AG04450 (cell line): Measurements from ENCODE around the gene PCYT2. TPM values are rescaled to one million over a fixed set of nuclear protein-coding genes. Genes with fewer than 3 reads are reported as not detected.

ENCODE experiments used
- CTCF ChIA-PET: fragments of 300-600, 350-600 bp; formaldehyde crosslinking; extraction: SDS; loops from one replicate; lab custom pipeline; 2022; ENCODE audit warnings: antibody characterized with exemption, inconsistent platforms; lab: Charles Lee
- POLR2A ChIA-PET: fragments of 350-600 bp; formaldehyde crosslinking; extraction: SDS; loops from one replicate; lab custom pipeline; 2021; ENCODE audit warnings: antibody characterized with exemption, inconsistent platforms; lab: Yijun Ruan, JAX
- DNase-seq: peaks from one replicate; pipeline ENCODE4 v3.0.0-alpha.2; 2011; ENCODE audit warnings: low read depth, low spot score
- H3K27ac ChIP-seq: one replicate; pipeline ENCODE4 v1.5.1; 2012; ENCODE audit warnings: low read depth, low read length, control low read depth
- H3K27me3 ChIP-seq: one replicate; pipeline ENCODE4 v1.6.0; 2012; ENCODE audit warnings: low read length; ENCODE audit not compliant: control insufficient read depth, insufficient read depth
- H3K4me3 ChIP-seq: 2 replicates; pipeline ENCODE4 v1.5.1; 2011; ENCODE audit warnings: mild to moderate bottlenecking, low read depth, low read length, control low read depth
- H3K9me3 ChIP-seq: 2 replicates; pipeline ENCODE4 v1.5.1; 2012; ENCODE audit warnings: low read length; ENCODE audit not compliant: control insufficient read depth, insufficient read depth
- CTCF ChIP-seq: IDR thresholded peaks from 2 replicates; pipeline ENCODE4 v1.5.1; 2011; ENCODE audit warnings: low read depth, low read length, control low read depth, inconsistent platforms
- polyA plus RNA-seq: library from polyadenylated mRNA; depleted of rRNA; stranded (reverse); fragments of >200 nt; gene quantifications from 2 replicates; pipeline ENCODE4 v1.2.3, GENCODE V29; 2011

Gene PCYT2
- polyA plus RNA-seq, 1 experiment: 25.2 TPM

GRCh38 chr17:81957691-81958432 lies 46.7 kb upstream of the PCYT2 start:
- no peak for TF ChIP-seq CTCF
- Histone ChIP-seq H3K27ac (no peak overlapping the region), H3K27me3 (peaks cover 35% of the 10 kb centered on the region), H3K4me3 (no peak overlapping the region), H3K9me3 (no peaks in the 10 kb centered on the region; the same call in 1 of the 2 replicates)
- no peak for DNase-seq
- POLR2A ChIA-PET: no interaction called here
- CTCF ChIA-PET: no interaction called here

GRCh38 chr17:81956607-81957589 lies 45.7 kb upstream of the PCYT2 start:
- Histone ChIP-seq H3K27ac (no peak overlapping the region), H3K9me3 (no peaks in the 10 kb centered on the region; the same call in 1 of the 2 replicates), H3K27me3 (peaks cover 25% of the 10 kb centered on the region), H3K4me3 (no peak overlapping the region)
- no peak for DNase-seq
- ChIA-PET CTCF (no interaction called here), POLR2A (no interaction called here)
- no peak for TF ChIP-seq CTCF

- H3K27me3 ChIP-seq: peaks cover 26% of the 10 kb centered on the region
- ChIA-PET CTCF (interaction anchor here (1.4 kb wide), 1 partner anchor 64 kb away, joined by 5 read pairs; no protein-coding TSS in a partner anchor), POLR2A (no interaction called here)
- no peak overlapping the region for H3K27ac ChIP-seq
- H3K9me3 ChIP-seq: no peaks in the 10 kb centered on the region; the same call in 1 of the 2 replicates
- DNase-seq: no peak
- TF ChIP-seq CTCF: no peak
- no peak overlapping the region for H3K4me3 ChIP-seq
These were observed 44.8 kb upstream of the PCYT2 start for GRCh38 chr17:81955756-81956544.

GRCh38 chr17:81955058-81955681 lies 44.0 kb upstream of the PCYT2 start:
- no peak for TF ChIP-seq CTCF
- CTCF ChIA-PET: interaction anchor here (1.4 kb wide), 1 partner anchor 65 kb away, joined by 5 read pairs; no protein-coding TSS in a partner anchor
- no peaks in the 10 kb centered on the region; the same call in 1 of the 2 replicates for H3K9me3 ChIP-seq
- H3K4me3 ChIP-seq: no peak overlapping the region
- POLR2A ChIA-PET: no interaction called here
- H3K27me3 ChIP-seq: peaks cover 22% of the 10 kb centered on the region
- no peak overlapping the region for H3K27ac ChIP-seq
- no peak for DNase-seq
